BE2C (cell line): Measurements from ENCODE around the gene FRRS1.

Experiments used
- DNase-seq: peaks from one replicate; pipeline ENCODE4 v3.0.0-alpha.2; 2020
- H3K27me3 ChIP-seq: fragments of 250-450 bp; sonication (Bioruptor Pico); 2 replicates; pipeline ENCODE4 v1.5.1; 2020; ENCODE audit warnings: mild to moderate bottlenecking
- H3K36me3 ChIP-seq: fragments of 250-450 bp; sonication (Bioruptor Pico); 2 replicates; pipeline ENCODE4 v1.5.1; 2020; ENCODE audit warnings: mild to moderate bottlenecking
- H3K4me1 ChIP-seq: fragments of 250-450 bp; sonication (Bioruptor Pico); 2 replicates; pipeline ENCODE4 v1.5.1; 2020
- H3K4me3 ChIP-seq: 2 replicates; pipeline ENCODE4 v1.5.1; 2011; ENCODE audit warnings: low read depth, low read length
- H3K9me3 ChIP-seq: fragments of 250-450 bp; sonication (Bioruptor Pico); 2 replicates; pipeline ENCODE4 v1.5.1; 2020
- TF ChIP-seq, protein P1 (sequence below): IDR thresholded peaks from 2 replicates; pipeline ENCODE4 v1.5.1; 2012; ENCODE audit warnings: mild to moderate bottlenecking, low read depth, low read length

FRRS1 gene

DNA sequence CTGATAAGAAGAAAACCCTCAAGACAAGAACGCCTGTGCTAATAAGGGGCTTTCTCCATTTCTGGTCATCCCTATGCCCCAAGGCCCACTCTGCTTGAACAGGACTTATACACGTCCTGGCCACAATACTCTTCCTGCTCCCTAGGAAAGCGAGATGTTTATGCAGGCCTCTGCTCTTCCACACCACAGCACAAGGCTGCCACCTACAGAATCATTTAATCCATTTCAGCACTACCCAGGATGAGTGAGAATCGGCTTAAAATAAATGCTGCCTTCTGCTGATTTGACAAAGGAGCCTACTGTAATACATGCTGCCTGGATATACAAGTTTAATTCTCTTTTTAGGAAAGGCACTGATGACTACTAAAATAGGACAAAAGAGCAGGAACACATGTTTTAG, 29.4 kb downstream of the FRRS1 start:
- no peaks in the 10 kb centered on the region for H3K27me3 ChIP-seq
- H3K9me3 ChIP-seq = no peaks in the 10 kb centered on the region
- no peaks in the 10 kb centered on the region for H3K36me3 ChIP-seq
- DNase-seq = peak; percentile 64
- TF ChIP-seq, protein P1, sequence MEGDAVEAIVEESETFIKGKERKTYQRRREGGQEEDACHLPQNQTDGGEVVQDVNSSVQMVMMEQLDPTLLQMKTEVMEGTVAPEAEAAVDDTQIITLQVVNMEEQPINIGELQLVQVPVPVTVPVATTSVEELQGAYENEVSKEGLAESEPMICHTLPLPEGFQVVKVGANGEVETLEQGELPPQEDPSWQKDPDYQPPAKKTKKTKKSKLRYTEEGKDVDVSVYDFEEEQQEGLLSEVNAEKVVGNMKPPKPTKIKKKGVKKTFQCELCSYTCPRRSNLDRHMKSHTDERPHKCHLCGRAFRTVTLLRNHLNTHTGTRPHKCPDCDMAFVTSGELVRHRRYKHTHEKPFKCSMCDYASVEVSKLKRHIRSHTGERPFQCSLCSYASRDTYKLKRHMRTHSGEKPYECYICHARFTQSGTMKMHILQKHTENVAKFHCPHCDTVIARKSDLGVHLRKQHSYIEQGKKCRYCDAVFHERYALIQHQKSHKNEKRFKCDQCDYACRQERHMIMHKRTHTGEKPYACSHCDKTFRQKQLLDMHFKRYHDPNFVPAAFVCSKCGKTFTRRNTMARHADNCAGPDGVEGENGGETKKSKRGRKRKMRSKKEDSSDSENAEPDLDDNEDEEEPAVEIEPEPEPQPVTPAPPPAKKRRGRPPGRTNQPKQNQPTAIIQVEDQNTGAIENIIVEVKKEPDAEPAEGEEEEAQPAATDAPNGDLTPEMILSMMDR = peak; percentile 79
- H3K4me1 ChIP-seq = no peaks in the 10 kb centered on the region; the same call in 1 of the 2 replicates
- H3K4me3 ChIP-seq = no peak overlapping the region

DNA sequence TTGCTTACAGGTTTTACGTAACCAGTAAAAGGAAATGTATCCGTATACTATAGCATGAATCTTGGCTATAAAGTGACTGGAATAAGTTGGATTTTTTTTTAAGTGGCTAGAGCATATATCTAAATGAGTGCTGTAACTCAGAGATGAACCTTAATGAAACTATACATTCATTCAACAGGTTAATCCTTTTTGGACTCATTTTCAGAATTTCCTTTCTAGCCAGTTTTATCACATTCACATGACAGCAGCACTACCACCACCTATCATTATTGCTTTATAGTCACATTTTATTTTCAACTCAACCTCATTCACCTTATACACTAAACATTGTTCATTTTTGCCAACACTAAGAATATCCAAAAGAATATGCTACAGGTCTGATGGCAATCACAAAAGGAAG, 30.6 kb downstream of the FRRS1 start:
- TF ChIP-seq, protein P1 = no peak
- Histone ChIP-seq H3K27me3 (no peaks in the 10 kb centered on the region), H3K36me3 (no peaks in the 10 kb centered on the region), H3K4me3 (no peak overlapping the region), H3K4me1 (no peaks in the 10 kb centered on the region; the same call in 1 of the 2 replicates), H3K9me3 (no peaks in the 10 kb centered on the region)
- DNase-seq = no peak

DNA sequence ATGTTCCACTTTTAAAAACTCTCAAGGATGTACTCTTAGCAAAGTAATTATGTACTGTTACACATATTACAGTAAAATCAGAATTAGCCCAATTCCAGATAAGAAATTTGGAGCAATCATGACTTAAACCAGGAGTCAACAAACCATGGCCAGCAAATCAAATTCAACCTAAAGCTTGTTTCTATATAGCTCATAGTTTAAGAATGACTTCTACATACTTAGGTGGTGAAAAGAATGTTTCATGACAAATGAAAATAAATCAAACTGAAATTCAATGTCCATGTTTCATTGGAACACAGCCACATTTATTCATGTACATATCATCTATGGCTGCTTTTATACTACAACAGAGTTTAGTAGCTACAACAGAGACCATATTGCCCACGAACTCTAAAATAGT, 35.1 kb downstream of the FRRS1 start:
- Histone ChIP-seq H3K27me3 (no peaks in the 10 kb centered on the region), H3K4me3 (no peak overlapping the region), H3K4me1 (peaks cover 18% of the 10 kb centered on the region), H3K9me3 (no peaks in the 10 kb centered on the region), H3K36me3 (no peaks in the 10 kb centered on the region)
- TF ChIP-seq, protein P1 = no peak
- DNase-seq = no peak

DNA sequence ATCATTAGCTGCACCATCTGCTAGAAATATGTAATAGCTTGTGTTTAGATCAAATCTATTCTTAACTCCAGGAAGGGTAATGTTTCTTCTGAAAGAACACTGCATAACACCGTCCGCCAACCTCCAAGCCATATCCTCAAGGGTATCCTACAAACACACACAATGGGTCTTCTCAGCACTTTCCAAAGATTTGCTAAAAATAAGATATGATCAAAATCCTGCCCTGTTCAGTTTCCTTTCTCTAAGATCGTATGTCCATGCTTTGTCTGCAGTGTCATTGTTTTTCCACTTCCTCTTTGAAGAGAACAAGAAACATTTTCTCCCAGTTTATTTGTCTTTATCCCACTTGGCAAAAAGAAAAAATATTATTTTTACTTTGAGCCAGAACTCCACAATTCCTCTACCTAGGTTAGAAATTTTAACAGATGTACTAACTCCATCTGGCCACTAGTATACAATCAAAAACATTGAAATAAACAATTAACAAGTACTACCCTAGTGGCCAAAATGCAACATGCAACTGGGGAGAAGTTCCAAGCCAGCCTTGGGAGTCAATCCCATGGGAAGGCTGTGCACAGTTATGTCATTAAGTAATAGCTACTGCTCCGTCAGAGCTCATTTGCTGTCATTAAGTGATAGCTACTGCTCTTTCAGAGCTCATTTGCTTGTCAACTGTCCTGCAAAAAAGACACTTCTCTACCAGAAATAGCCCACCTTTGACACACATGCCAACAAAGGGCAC, 37.8 kb downstream of the FRRS1 start:
- Histone ChIP-seq H3K4me3 (no peak overlapping the region), H3K36me3 (no peaks in the 10 kb centered on the region), H3K9me3 (no peaks in the 10 kb centered on the region), H3K4me1 (peaks cover 18% of the 10 kb centered on the region), H3K27me3 (no peaks in the 10 kb centered on the region)
- TF ChIP-seq, protein P1 = peak; percentile 72
- DNase-seq = peak; percentile 56

DNA sequence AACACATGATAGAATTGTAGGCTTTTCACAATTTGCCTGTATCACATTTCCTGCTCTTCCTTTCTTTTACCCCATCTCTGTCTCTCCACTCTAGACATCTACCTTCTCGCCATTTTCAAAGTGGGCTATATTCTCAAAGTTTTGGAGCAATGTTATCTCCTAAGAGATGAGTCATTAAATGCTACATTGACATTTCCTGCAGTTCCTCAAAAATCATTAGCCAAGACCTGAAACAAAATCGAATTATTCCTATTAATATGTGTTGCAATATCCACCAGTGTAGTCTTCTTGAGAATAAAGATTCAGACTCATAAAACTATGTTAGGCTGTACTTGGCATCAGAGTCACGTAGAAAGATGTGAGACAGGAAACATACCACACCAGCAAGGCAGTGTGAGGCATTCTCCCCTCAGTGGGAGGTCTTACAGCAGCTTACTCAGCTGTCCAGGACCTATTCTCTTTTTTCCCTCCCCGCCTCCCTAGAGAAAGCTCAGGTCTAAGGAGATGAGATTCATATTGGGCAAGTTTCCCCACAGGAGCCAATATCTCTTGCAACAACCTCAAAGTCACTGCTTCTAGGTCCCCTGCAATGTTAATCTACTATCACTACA, 38.8 kb downstream of the FRRS1 start:
- TF ChIP-seq, protein P1 = no peak
- no peaks in the 10 kb centered on the region for H3K36me3 ChIP-seq
- no peaks in the 10 kb centered on the region for H3K9me3 ChIP-seq
- H3K27me3 ChIP-seq = no peaks in the 10 kb centered on the region
- H3K4me3 ChIP-seq = no peak overlapping the region
- H3K4me1 ChIP-seq = peaks cover 18% of the 10 kb centered on the region
- no peak for DNase-seq

DNA sequence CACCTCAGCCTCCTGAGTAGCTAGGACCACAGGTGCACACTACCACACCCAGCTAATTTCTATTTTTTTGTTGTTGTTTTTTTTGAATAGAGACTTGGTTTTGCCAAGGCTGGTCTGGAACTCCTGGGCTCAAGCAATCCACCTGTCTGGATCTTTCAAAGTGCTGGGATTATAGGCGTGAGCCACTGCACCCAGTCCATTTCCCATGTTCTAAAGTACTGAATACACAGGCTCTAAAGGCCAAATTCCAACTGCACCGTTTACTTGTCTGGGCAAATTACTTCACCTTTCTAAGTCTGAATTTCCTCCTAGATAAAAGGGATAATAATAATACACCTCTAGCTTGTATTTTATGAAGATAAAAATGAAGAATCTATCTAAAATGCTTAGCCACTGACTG, 39.6 kb downstream of the FRRS1 start:
- H3K36me3 ChIP-seq = no peaks in the 10 kb centered on the region
- no peak for DNase-seq
- no peak overlapping the region for H3K4me3 ChIP-seq
- peaks cover 18% of the 10 kb centered on the region for H3K4me1 ChIP-seq
- TF ChIP-seq, protein P1 = no peak
- H3K9me3 ChIP-seq = no peaks in the 10 kb centered on the region
- no peaks in the 10 kb centered on the region for H3K27me3 ChIP-seq
